Nephron (organoid): ENCODE data around the gene PTPRN2.
"Not testable (repeated sequence)": the region's sequence is repeated elsewhere in the genome, so short reads cannot be mapped to it uniquely, and the experiment has no call there.

ENCODE experiments used
- H3K27ac Mint-ChIP-seq, 3 experiments: 2 replicates each; pipeline ENCODE4 v1.8.0; 2020; ENCODE audit warnings: mixed read lengths in 3 of 3, mild to moderate bottlenecking in 2 of 3, moderate library complexity in 1 of 3
- H3K27me3 Mint-ChIP-seq: 2 replicates; pipeline ENCODE4 v1.8.0; 2021; ENCODE audit warnings: low read depth, mild to moderate bottlenecking, moderate library complexity, mixed read lengths
- H3K36me3 Mint-ChIP-seq: 2 replicates; pipeline ENCODE4 v1.8.0; 2020; ENCODE audit warnings: low read depth, mixed read lengths
- H3K4me1 Mint-ChIP-seq: 2 replicates; pipeline ENCODE4 v1.8.0; 2020; ENCODE audit warnings: mixed read lengths
- H3K4me3 Mint-ChIP-seq, 3 experiments: 2 replicates each; pipeline ENCODE4 v1.8.0; 2020; ENCODE audit warnings: mild to moderate bottlenecking in 3 of 3, mixed read lengths in 3 of 3, moderate library complexity in 2 of 3
- H3K9me3 Mint-ChIP-seq: 2 replicates; pipeline ENCODE4 v1.8.0; 2020; ENCODE audit warnings: mixed read lengths
- TF ChIP-seq, protein P1 (sequence below), 3 experiments: fragments of 200-600 bp; sonication (generic); IDR thresholded peaks; one replicate each; pipeline ENCODE4 v1.5.0; 2021; ENCODE audit warnings: antibody characterized with exemption in 3 of 3; ENCODE audit not compliant: unreplicated experiment in 3 of 3

The PTPRN2 gene

GRCh38 chr7:158526531-158526930 is 61.1 kb downstream of the PTPRN2 start:
- Mint-ChIP-seq H3K4me3 (no peak overlapping the region), H3K9me3 (peaks cover 11% of the 10 kb centered on the region), H3K36me3 (no peaks in the 10 kb centered on the region), H3K27ac (no peak overlapping the region), H3K4me1 (no peaks in the 10 kb centered on the region), H3K27me3 (peaks cover 25% of the 10 kb centered on the region)
- TF ChIP-seq, protein P1, sequence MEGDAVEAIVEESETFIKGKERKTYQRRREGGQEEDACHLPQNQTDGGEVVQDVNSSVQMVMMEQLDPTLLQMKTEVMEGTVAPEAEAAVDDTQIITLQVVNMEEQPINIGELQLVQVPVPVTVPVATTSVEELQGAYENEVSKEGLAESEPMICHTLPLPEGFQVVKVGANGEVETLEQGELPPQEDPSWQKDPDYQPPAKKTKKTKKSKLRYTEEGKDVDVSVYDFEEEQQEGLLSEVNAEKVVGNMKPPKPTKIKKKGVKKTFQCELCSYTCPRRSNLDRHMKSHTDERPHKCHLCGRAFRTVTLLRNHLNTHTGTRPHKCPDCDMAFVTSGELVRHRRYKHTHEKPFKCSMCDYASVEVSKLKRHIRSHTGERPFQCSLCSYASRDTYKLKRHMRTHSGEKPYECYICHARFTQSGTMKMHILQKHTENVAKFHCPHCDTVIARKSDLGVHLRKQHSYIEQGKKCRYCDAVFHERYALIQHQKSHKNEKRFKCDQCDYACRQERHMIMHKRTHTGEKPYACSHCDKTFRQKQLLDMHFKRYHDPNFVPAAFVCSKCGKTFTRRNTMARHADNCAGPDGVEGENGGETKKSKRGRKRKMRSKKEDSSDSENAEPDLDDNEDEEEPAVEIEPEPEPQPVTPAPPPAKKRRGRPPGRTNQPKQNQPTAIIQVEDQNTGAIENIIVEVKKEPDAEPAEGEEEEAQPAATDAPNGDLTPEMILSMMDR (IDR thresholded peaks at IDR 0.05; ENCODE audit: unreplicated experiment in 3 of 3): no peak

GRCh38 chr7:158525648-158526484 is 61.8 kb downstream of the PTPRN2 start:
- peaks cover 13% of the 10 kb centered on the region for H3K9me3 Mint-ChIP-seq
- TF ChIP-seq, protein P1 (IDR thresholded peaks at IDR 0.05; ENCODE audit: unreplicated experiment in 3 of 3): no peak
- H3K27ac Mint-ChIP-seq: no peak overlapping the region
- peaks cover 18% of the 10 kb centered on the region for H3K27me3 Mint-ChIP-seq
- no peaks in the 10 kb centered on the region for H3K36me3 Mint-ChIP-seq
- no peak overlapping the region for H3K4me3 Mint-ChIP-seq
- no peaks in the 10 kb centered on the region for H3K4me1 Mint-ChIP-seq

DNA sequence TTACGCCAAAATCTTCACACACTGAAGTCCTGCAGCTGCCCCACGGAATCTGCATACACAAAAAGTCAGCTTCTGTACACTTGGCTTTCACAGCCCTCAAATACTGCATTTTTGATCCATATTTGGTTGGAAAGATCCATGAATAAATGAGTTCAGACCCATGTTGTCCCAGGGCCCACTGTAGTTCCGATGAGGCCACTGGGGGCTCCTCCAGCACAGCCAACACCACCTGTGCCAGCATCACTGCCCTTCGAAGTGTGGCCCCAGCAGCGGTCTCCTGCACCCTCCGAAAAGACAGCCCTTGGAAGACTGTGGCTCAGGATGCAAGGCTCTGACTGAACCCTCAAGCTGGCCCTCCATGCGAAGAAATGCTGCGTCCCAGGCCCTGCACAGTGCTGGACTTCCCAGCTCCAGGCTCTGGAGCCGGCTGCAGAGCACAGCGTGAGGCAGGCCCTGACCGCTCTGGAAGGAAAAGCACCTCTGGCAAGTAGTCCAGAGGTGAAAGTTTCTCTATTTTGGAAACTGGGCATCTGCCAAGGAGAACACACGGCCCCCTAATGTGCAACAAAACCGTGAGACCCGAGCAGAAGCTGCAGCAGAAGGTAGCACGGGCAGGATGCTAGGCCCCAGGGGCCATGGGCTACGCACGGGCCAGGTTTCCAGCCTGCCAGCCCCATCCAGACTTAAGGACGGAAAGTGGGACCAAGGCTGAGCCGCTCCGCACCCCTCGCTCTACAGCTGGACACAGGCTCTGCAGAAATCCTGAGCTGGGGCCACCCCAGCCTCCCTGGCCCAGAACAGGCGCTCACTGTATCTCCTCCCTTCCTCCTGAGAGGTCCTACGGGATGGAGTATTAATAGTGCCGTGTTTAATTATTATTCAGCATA is 62.6 kb downstream of the PTPRN2 start:
- Mint-ChIP-seq H3K4me1 (no peaks in the 10 kb centered on the region), H3K4me3 (no peak overlapping the region), H3K9me3 (peaks cover 13% of the 10 kb centered on the region), H3K27me3 (peaks cover 14% of the 10 kb centered on the region), H3K36me3 (peaks cover 4% of the 10 kb centered on the region), H3K27ac (no peak overlapping the region)
- TF ChIP-seq, protein P1 (IDR thresholded peaks at IDR 0.05; ENCODE audit: unreplicated experiment in 3 of 3): no peak

- H3K27me3 Mint-ChIP-seq, H3K4me3 Mint-ChIP-seq, H3K4me1 Mint-ChIP-seq, H3K36me3 Mint-ChIP-seq, H3K27ac Mint-ChIP-seq: not testable (repeated sequence)
- peaks cover 13% of the 10 kb centered on the region for H3K9me3 Mint-ChIP-seq
Observed at GRCh38 chr7:158524286-158524685, 63.3 kb downstream of the PTPRN2 start.

DNA sequence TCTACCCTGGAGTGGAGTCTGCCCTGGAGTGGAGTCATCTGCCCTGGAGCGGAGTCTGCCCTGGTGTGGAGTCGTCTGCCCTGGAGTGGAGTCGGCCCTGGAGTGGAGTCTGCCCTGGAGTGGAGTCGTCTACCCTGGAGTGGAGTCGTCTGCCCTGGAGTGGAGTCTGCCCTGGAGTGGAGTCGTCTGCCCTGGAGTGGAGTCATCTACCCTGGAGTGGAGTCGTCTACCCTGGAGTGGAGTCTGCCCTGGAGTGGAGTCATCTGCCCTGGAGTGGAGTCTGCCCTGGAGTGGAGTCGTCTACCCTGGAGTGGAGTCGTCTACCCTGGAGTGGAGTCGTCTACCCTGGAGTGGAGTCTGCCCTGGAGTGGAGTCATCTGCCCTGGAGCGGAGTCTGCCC is 63.7 kb downstream of the PTPRN2 start:
- peaks cover 13% of the 10 kb centered on the region for H3K9me3 Mint-ChIP-seq
- not testable (repeated sequence) for H3K27ac Mint-ChIP-seq, H3K36me3 Mint-ChIP-seq, H3K4me1 Mint-ChIP-seq, H3K4me3 Mint-ChIP-seq, H3K27me3 Mint-ChIP-seq

DNA sequence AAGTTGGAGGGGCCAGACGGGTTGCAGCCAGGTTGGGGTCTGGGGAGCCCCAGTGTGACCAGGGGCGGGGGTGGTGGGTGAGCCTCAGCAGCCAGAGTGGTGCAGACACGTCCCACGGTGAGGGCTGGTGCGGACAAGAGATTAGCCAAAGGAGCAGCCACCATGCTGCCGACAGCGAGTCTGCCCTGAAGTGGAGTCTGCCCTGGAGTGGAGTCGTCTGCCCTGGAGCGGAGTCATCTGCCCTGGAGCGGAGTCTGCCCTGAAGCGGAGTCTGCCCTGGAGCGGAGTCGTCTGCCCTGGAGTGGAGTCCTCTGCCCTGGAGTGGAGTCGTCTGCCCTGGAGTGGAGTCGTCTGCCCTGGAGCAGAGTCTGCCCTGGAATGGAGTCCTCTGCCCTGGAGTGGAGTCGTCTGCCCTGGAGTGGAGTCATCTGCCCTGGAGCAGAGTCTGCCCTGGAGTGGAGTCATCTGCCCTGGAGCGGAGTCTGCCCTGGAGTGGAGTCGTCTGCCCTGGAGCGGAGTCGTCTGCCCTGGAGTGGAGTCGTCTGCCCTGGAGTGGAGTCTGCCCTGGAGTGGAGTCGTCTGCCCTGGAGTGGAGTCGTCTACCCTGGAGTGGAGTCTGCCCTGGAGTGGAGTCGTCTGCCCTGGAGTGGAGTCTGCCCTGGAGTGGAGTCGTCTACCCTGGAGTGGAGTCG is 64.3 kb downstream of the PTPRN2 start:
- not testable (repeated sequence) for H3K27ac Mint-ChIP-seq, H3K4me1 Mint-ChIP-seq

GRCh38 chr7:158521795-158522194 is 65.8 kb downstream of the PTPRN2 start:
- H3K9me3 Mint-ChIP-seq: peaks cover 16% of the 10 kb centered on the region
- H3K27ac Mint-ChIP-seq, H3K4me1 Mint-ChIP-seq, H3K4me3 Mint-ChIP-seq, H3K36me3 Mint-ChIP-seq: not testable (repeated sequence)
- H3K27me3 Mint-ChIP-seq: peaks cover 14% of the 10 kb centered on the region

More for the DNA sequence above, 64.3 kb downstream of the PTPRN2 start:
- H3K27me3 Mint-ChIP-seq, H3K4me3 Mint-ChIP-seq, H3K36me3 Mint-ChIP-seq: not testable (repeated sequence)
- peaks cover 14% of the 10 kb centered on the region for H3K9me3 Mint-ChIP-seq
